Adrenal gland (tissue), 12 donors: ENCODE data around the gene ZNF385A. TPM values are rescaled to one million over a fixed set of nuclear protein-coding genes. Genes with fewer than 3 reads are reported as not detected.
A peak's percentile ranks its signal among the peaks of the same experiment; 100 is the strongest.

Experiments
- DNase-seq, 7 donors: peaks; one replicate each; pipeline ENCODE4 v3.0.0-alpha.2; 2019 to 2020
- H3K27ac ChIP-seq, 5 donors: fragments of 200-600 bp; sonication (generic) in 4 of 5; 1 replicate in 3 of 5; 2 replicates in 2 of 5; pipeline versions ENCODE4 v1.5.1 to v1.8.0; 2016 to 2020; ENCODE audit warnings: mild to moderate bottlenecking in 1 of 5
- H3K27me3 ChIP-seq: fragments of 200-600 bp; 2 replicates; pipeline ENCODE4 v1.8.0; 2021
- H3K36me3 ChIP-seq, 2 donors: fragments of 200-600 bp; replicated peaks in 1 of 2; 1 replicate in 1 of 2; 2 replicates in 1 of 2; pipeline versions ENCODE4 v1.5.1 to v1.8.0; 2018 to 2022
- H3K4me1 ChIP-seq, 2 donors: fragments of 200-600 bp; replicated peaks in 1 of 2; 1 replicate in 1 of 2; 2 replicates in 1 of 2; pipeline versions ENCODE4 v1.5.1 to v1.8.0; 2018 to 2021
- H3K4me3 ChIP-seq, 4 donors: fragments of 200-600 bp; sonication (generic) in 3 of 4; one replicate each; pipeline ENCODE4 v1.5.1; 2016 to 2018
- H3K9me3 ChIP-seq, 3 donors: fragments of 200-600 bp; sonication (generic) in 1 of 3; replicated peaks in 1 of 3; 1 replicate in 2 of 3; 2 replicates in 1 of 3; pipeline versions ENCODE4 v1.5.1 to v1.8.0; 2016 to 2021
- POLR2A ChIP-seq, 2 donors: fragments of 450-650 bp; IDR thresholded peaks; one replicate each; pipeline ENCODE4 v1.6.1; 2017; ENCODE audit warnings: antibody characterized with exemption in 2 of 2, mild to moderate bottlenecking in 2 of 2, moderate library complexity in 1 of 2
- WGBS, 4 donors: extraction: QIAGEN DNeasy Blood & Tissue Kit in 2 of 4; methylation state at CpG; one replicate each; pipeline versions ENCODE4 v1.1.5 to v1.1.7; 2013 to 2017; 5-methylcytosine and 5-hydroxymethylcytosine counted together
- intact Hi-C, 2 donors: fragments of 100-400 bp; cut with DNase I; formaldehyde crosslinking; loops; one replicate each; pipeline versions ENCODE4 v1.14.1 to v1.15.0; 2022 to 2023
- polyA plus RNA-seq, 3 donors: library from polyadenylated mRNA; stranded (reverse); fragments of 200-250 nt in 2 of 3; fragments of 350-450 nt in 1 of 3; fragmentation: Illumina TruSeq in 1 of 3; extraction: RNeasy Lipid Tissue Mini Kit (QIAGEN cat#74804) in 1 of 3; gene quantifications; one replicate each; pipeline ENCODE4 v1.2.3, GENCODE V29; 2013 to 2014
- total RNA-seq, 9 donors: library from RNA; depleted of rRNA in 4 of 9; stranded (reverse); fragments of >200 nt in 4 of 9; fragments of 120-200 nt in 1 of 9; fragmentation: NEBNext Ultra II Directional in 1 of 9; extraction: Animal tissue kit (Norgen Biotek cat#: 25700) in 1 of 9; gene quantifications; one replicate each; pipeline versions ENCODE4 v1.1.0 to v1.2.4, GENCODE V29; 2013 to 2023
- TF ChIP-seq, protein P1 (sequence below), 6 experiments: fragments of 450-650 bp in 4 of 6; fragments of 200-600 bp in 2 of 6; sonication (generic) in 1 of 6; IDR thresholded peaks; 1 replicate in 5 of 6; 2 replicates in 1 of 6; pipeline versions ENCODE4 v1.5.1 to v1.8.0; 2016 to 2021; ENCODE audit warnings: antibody characterized with exemption in 6 of 6, mild to moderate bottlenecking in 2 of 6, moderate library complexity in 1 of 6
- donor health status: healthy with polysubstance abuse.
- donor health status: Bipolar disorder and iron deficiency.
- donor health status: DM: yes; HTN: yes; CAD: no.
- donor health status: DM: no; HTN: no; CAD: no.
- donor health status: DM: no; HTN: no; CAD: no.
- donor health status: DM: yes; HTN: yes; CAD: no.

Gene ZNF385A
- total and polyA plus RNA-seq, 12 donors: 0.94 to 38.2 (median 13.1) TPM

DNA sequence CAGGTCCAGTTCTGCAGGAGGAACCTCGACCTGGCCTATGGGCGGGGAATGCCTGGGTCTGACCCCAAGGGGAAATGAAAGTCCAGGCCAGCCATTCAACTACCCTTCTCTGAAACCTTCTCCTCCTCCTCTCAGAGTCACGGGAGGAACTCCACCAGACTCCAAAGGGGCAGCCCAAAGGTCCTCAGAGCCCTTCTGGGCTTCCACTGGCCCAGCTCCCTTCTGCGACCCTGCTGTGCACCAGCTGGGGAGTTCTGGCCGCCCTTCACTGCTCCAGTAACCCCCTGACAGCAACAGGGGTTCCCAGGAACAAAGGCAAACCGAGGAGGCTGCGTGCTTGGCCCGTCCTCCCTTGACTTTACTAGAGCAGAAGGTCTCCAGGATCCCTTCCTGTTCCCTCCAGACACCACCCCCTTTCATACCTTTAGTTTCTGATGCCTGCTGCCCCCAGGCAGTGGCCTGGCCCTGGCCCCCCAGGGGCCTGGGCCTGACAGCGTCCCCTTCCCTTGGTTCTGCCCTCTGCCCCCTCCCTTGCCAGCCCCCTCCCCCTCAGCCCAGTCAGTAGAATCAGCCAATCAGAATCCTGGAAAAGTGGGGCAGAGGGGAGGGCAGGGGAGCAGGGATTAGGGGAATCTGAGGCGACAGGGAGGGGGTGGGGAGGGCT, 850 bp upstream of the ZNF385A start:
- no peaks in the 10 kb centered on the region for H3K9me3 ChIP-seq
- WGBS, 4 donors: 53 to 69% (median 62%) methylated on average over 7 to 10 of the region's 10 CpGs
- H3K4me3 ChIP-seq: no peak overlapping the region
- no peaks in the 10 kb centered on the region for H3K36me3 ChIP-seq
- intact Hi-C loops: no loop called here
- TF ChIP-seq, protein P1, sequence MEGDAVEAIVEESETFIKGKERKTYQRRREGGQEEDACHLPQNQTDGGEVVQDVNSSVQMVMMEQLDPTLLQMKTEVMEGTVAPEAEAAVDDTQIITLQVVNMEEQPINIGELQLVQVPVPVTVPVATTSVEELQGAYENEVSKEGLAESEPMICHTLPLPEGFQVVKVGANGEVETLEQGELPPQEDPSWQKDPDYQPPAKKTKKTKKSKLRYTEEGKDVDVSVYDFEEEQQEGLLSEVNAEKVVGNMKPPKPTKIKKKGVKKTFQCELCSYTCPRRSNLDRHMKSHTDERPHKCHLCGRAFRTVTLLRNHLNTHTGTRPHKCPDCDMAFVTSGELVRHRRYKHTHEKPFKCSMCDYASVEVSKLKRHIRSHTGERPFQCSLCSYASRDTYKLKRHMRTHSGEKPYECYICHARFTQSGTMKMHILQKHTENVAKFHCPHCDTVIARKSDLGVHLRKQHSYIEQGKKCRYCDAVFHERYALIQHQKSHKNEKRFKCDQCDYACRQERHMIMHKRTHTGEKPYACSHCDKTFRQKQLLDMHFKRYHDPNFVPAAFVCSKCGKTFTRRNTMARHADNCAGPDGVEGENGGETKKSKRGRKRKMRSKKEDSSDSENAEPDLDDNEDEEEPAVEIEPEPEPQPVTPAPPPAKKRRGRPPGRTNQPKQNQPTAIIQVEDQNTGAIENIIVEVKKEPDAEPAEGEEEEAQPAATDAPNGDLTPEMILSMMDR (IDR thresholded peaks at IDR 0.05): no peak
- H3K27me3 ChIP-seq: no peaks in the 10 kb centered on the region
- H3K27ac ChIP-seq: peak overlapping the region in 3 of 5 donors; percentile 27 to 81 (median 47)
- DNase-seq: peak in 1 of 7 donors; percentile 30
- peaks cover 6 to 9% of the 10 kb centered on the region in 2 donors for H3K4me1 ChIP-seq

DNA sequence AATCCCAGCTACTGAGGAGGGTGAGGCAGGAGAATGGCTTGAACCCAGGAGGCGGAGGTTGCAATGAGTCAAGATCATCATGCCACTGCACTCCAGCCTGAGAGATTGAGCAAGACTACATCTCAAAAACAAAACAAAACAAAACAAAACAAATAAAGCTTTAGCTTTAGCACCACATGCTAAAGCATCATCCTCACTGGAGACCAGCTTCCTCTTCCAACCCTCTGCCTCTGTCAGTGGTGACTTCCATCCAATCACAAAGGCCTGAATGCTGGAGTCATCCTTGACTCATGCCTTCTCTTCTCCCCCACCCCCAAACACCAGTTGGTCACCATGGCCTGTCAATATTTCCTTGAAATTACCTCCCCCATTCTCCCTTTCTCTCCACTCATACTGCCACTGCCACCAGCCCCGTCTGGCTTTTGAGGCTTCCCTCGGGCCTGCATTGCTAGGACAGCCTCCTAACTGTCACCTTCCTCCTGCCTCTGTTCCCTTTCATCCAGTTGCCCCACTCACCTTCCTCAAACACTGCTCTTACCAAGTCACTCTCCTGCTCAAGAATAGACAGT, 1.4 kb downstream of the ZNF385A start:
- TF ChIP-seq, protein P1 (IDR thresholded peaks at IDR 0.05): no peak
- no peak for TF ChIP-seq POLR2A (IDR thresholded peaks at IDR 0.05)
- DNase-seq: peak in 2 of 7 donors; percentile 42 to 55
- intact Hi-C loops: no loop called here
- Histone ChIP-seq H3K27me3 (no peaks in the 10 kb centered on the region), H3K4me3 (no peak overlapping the region), H3K36me3 (no peaks in the 10 kb centered on the region), H3K4me1 (peaks cover 13 to 17% of the 10 kb centered on the region in 2 donors), H3K27ac (peak overlapping the region in 1 of 5 donors; percentile 81), H3K9me3 (no peaks in the 10 kb centered on the region)
- WGBS, 4 donors: 73 to 88% (median 83%) methylated on average over 3 of the region's 3 CpGs

DNA sequence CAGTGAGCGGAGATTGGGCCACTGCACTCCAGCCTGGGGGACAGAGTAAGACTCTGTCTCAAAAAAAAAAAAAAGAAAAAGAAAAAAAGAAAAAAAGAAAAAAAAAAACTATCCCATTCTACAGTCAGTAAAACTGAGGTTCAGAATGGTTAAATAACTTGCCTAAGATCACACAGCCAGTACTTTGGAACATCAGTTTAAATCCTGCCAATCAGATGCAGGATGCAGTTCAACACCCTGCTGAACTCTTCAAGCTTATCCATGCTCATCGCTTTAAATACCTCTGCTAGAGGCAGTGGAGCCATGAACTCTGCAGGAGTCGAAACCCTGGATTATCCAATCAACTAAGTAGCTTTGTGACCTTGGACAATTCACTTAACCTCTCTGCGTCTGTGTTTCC, 3.4 kb downstream of the ZNF385A start:
- H3K4me3 ChIP-seq: no peak overlapping the region
- no peaks in the 10 kb centered on the region for H3K27me3 ChIP-seq
- H3K36me3 ChIP-seq: no peaks in the 10 kb centered on the region
- no peak for TF ChIP-seq POLR2A (IDR thresholded peaks at IDR 0.05)
- TF ChIP-seq, protein P1 (IDR thresholded peaks at IDR 0.05): no peak
- peaks cover 13 to 18% of the 10 kb centered on the region in 2 donors for H3K4me1 ChIP-seq
- intact Hi-C loops: no loop called here
- DNase-seq: no peak
- WGBS, 4 donors: 86 to 93% (median 89%) methylated on average over 4 of the region's 4 CpGs
- no peak overlapping the region for H3K27ac ChIP-seq
- H3K9me3 ChIP-seq: no peaks in the 10 kb centered on the region

DNA sequence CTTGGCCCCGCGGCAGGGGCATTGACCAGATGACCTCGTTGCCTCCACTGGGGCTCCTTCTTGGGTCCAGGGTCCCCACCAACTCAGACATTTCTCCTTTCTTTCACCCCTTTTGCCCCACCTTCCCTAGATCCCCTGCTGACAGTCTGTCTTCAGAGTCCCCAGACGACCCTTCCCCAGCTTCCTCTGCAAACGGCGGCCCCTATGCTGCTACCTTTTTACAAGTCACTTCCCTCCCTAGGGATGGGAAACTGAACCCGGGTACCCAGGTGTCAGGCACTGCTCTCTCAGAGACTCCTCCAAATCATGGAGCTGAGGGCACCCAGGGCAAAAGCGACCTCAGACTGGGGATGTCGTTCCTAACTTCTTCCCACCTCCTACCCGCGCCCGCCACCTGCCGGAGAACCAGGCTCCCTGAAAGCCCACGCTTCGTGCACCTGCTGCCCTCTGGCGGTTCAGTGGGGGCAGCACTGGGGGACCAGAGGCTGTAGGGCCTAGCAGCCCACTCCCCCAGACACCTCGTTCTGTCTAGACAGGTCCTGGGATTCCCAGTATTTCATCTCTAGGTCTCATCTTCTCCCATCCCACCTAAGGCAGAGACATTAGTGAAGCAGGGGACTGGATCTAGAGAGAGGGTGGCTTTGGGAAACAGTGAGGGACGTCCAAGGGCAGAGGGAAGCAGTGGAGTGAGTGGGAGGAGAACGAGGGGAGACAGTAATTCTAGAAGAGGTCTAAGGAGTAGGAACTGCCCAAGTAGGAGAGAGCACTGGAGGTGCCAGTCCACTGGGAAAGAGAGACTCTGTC, 4.9 kb downstream of the ZNF385A start:
- Histone ChIP-seq H3K27ac (peak overlapping the region in 4 of 5 donors; percentile 24 to 77 (median 45)), H3K4me1 (peaks cover 5 to 14% of the 10 kb centered on the region in 2 donors), H3K36me3 (no peaks in the 10 kb centered on the region), H3K9me3 (no peaks in the 10 kb centered on the region), H3K27me3 (no peaks in the 10 kb centered on the region), H3K4me3 (peak overlapping the region in 1 of 4 donors; percentile 67)
- TF ChIP-seq POLR2A (IDR thresholded peaks at IDR 0.05): peak in 1 of 2 donors; percentile 18
- TF ChIP-seq, protein P1 (IDR thresholded peaks at IDR 0.05): peak; percentile 99 to 100 (median 100)
- intact Hi-C loops: no loop called here
- 7 to 10% (median 9%) methylated on average over 19 of the region's 19 CpGs for WGBS, 4 donors
- peak; percentile 90 to 95 (median 93) for DNase-seq
